ENCODE measurements around the gene PFN3.

DNA sequence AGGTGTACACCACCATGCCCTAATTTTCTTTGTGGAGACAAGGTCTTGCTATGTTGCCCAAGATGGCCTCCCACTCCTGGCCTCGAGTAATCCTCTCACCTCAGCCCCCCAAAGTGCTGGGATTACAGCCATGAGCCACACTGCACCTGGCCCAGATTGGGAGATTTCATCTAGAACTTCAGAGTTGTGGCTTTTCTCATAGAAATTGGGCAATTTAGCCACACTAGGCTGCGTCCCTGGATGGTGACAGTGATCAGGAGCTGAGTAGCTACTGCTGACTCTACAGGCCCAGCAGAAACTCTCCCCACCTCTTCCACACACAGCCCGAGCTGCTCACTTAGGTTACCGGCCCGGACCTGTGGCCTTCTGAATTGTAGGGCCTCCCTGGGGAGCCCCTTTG, 7.7 kb downstream of the PFN3 start:
- TF ChIP-seq, protein P1, sequence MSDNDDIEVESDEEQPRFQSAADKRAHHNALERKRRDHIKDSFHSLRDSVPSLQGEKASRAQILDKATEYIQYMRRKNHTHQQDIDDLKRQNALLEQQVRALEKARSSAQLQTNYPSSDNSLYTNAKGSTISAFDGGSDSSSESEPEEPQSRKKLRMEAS (IDR thresholded peaks at IDR 0.05), result no peak
- TF ChIP-seq CEBPB (IDR thresholded peaks at IDR 0.05) (no peak), EP300 (IDR thresholded peaks at IDR 0.05; ENCODE audit: borderline replicate concordance) (no peak), FOXM1 (IDR thresholded peaks at IDR 0.05; ENCODE audit: borderline replicate concordance, low read depth) (no peak), TAF1 (IDR thresholded peaks at IDR 0.05; ENCODE audit: low read depth) (no peak)
